Keratinocyte (primary cell): ENCODE measurements around the gene PRDX2. TPM values are rescaled to one million over a fixed set of nuclear protein-coding genes. Genes with fewer than 3 reads are reported as not detected.

Experiments
- DNase-seq: peaks from one replicate; pipeline ENCODE4 v3.0.0-alpha.2; 2011; ENCODE audit warnings: low read depth, missing footprints, low spot score
- FAIRE-seq: peaks from 2 replicates; lab custom pipeline; 2011; peaks lifted over from hg19 to GRCh38; lab: Jason Lieb, UNC
- H2AFZ ChIP-seq: 2 replicates; pipeline ENCODE4 v1.6.0; 2012; ENCODE audit warnings: low read length, control low read depth, inconsistent platforms; ENCODE audit not compliant: control insufficient read depth
- H3K27ac ChIP-seq: 2 replicates; pipeline ENCODE4 v1.5.1; 2011; ENCODE audit warnings: low read length; ENCODE audit not compliant: control insufficient read depth, insufficient read depth
- H3K27me3 ChIP-seq: 3 replicates; pipeline ENCODE4 v1.6.0; 2011; ENCODE audit warnings: low read length; ENCODE audit not compliant: control insufficient read depth, insufficient read depth; ENCODE audit errors: extremely low read depth
- H3K36me3 ChIP-seq, 2 experiments: 2 replicates in 1 of 2; 3 replicates in 1 of 2; pipeline ENCODE4 v1.5.1; 2011; ENCODE audit warnings: low read length in 2 of 2, mild to moderate bottlenecking in 1 of 2; ENCODE audit not compliant: control insufficient read depth in 2 of 2, insufficient read depth in 2 of 2; ENCODE audit errors: extremely low read depth in 1 of 2
- H3K4me1 ChIP-seq: 3 replicates; pipeline ENCODE4 v1.5.1; 2011; ENCODE audit warnings: low read length; ENCODE audit not compliant: control insufficient read depth, insufficient read depth; ENCODE audit errors: extremely low read depth
- H3K4me2 ChIP-seq: 3 replicates; pipeline ENCODE4 v1.6.0; 2011; ENCODE audit warnings: low read depth, low read length; ENCODE audit not compliant: control insufficient read depth, insufficient read depth; ENCODE audit errors: extremely low read depth
- H3K4me3 ChIP-seq, 3 experiments: fragments of 200-600 bp in 1 of 3; sonication (generic) in 1 of 3; 2 replicates in 2 of 3; 3 replicates in 1 of 3; pipeline ENCODE4 v1.5.1; 2011 to 2016; ENCODE audit warnings: low read length in 3 of 3, mild to moderate bottlenecking in 3 of 3, control low read depth in 2 of 3, inconsistent platforms in 1 of 3, low read depth in 1 of 3, mixed read lengths in 1 of 3, mixed run types in 1 of 3, moderate library complexity in 1 of 3; ENCODE audit not compliant: control insufficient read depth in 2 of 3, insufficient read depth in 2 of 3; ENCODE audit errors: extremely low read depth in 1 of 3
- H3K79me2 ChIP-seq: 2 replicates; pipeline ENCODE4 v1.6.0; 2012; ENCODE audit warnings: low read length; ENCODE audit not compliant: control insufficient read depth, insufficient read depth
- H3K9ac ChIP-seq: 3 replicates; pipeline ENCODE4 v1.6.0; 2011; ENCODE audit warnings: low read length; ENCODE audit not compliant: control insufficient read depth, insufficient read depth; ENCODE audit errors: extremely low read depth
- H3K9me1 ChIP-seq: 3 replicates; pipeline ENCODE4 v1.6.0; 2011; ENCODE audit warnings: low read length; ENCODE audit not compliant: control insufficient read depth, insufficient read depth; ENCODE audit errors: extremely low read depth
- H3K9me3 ChIP-seq: 2 replicates; pipeline ENCODE4 v1.5.1; 2012; ENCODE audit warnings: low read depth, low read length; ENCODE audit not compliant: control insufficient read depth
- H4K20me1 ChIP-seq: 3 replicates; pipeline ENCODE4 v1.6.0; 2011; ENCODE audit warnings: low read length; ENCODE audit not compliant: control insufficient read depth, insufficient read depth; ENCODE audit errors: extremely low read depth
- CTCF ChIP-seq, 3 experiments: IDR thresholded peaks in 1 of 3; conservative IDR thresholded peaks in 1 of 3; optimal IDR thresholded peaks in 1 of 3; 2 replicates in 2 of 3; 3 replicates in 1 of 3; pipeline versions ENCODE3 to v1.5.1; 2011; ENCODE audit warnings: low read length in 3 of 3, mild to moderate bottlenecking in 3 of 3, moderate library complexity in 2 of 3, control low read depth in 1 of 3, inconsistent platforms in 1 of 3; ENCODE audit not compliant: insufficient read depth in 2 of 3; ENCODE audit errors: extremely low read depth in 1 of 3
- EZH2 ChIP-seq: IDR thresholded peaks from one replicate; pipeline ENCODE4 v1.6.1; 2012; ENCODE audit warnings: inconsistent platforms, mild to moderate bottlenecking, low read length, moderate library complexity
- dilution Hi-C: fragments of 300-500 bp; cut with MboI; formaldehyde crosslinking; loops from one replicate; pipeline ENCODE4 v1.7.0; 2020; ENCODE audit warnings: low sequenced_read_pairs; ENCODE audit not compliant: extremely low pct_ligation_motif_present
- polyA plus RNA-seq, 5 experiments: library from polyadenylated mRNA; depleted of rRNA in 3 of 5; stranded (reverse) in 3 of 5; stranded (forward) in 1 of 5; unstranded in 1 of 5; fragments of >200 nt; gene quantifications; 1 replicate in 1 of 5; 2 replicates in 3 of 5; 3 replicates in 1 of 5; pipeline versions ENCODE4 v1.2.1 to v1.2.3, GENCODE V29; 2011 to 2012; ENCODE audit warnings: missing spikeins in 2 of 5, low read depth in 1 of 5, low replicate concordance in 1 of 5

PRDX2 gene
- polyA plus RNA-seq, 1 donor (not counting 4 experiments of a cell fraction or from before 2014, with no cell fraction given): 154 TPM

- TF ChIP-seq CTCF (optimal IDR thresholded peaks at IDR 0.05 in 1 of 3, IDR thresholded peaks at IDR 0.05 in 1 of 3, conservative IDR thresholded peaks at IDR 0.05 in 1 of 3; ENCODE audit: extremely low read depth in 1 of 3, insufficient read depth in 2 of 3, low read length in 3 of 3) (peak in 2 of 3 experiments; percentile 87 to 88), EZH2 (no peak)
- dilution Hi-C loops: no loop called here
- no peaks in the 10 kb centered on the region for H3K9me1 ChIP-seq
- H3K4me1 ChIP-seq: no peaks in the 10 kb centered on the region
- H3K27me3 ChIP-seq: no peaks in the 10 kb centered on the region
- peaks cover 4% of the 10 kb centered on the region for H4K20me1 ChIP-seq
- DNase-seq (no peak), FAIRE-seq (peak; percentile 57)
- H3K9ac ChIP-seq: no peak overlapping the region
- peak overlapping the region; percentile 83 for H2AFZ ChIP-seq
- H3K79me2 ChIP-seq: no peaks in the 10 kb centered on the region
- H3K27ac ChIP-seq: no peak overlapping the region
- H3K4me2 ChIP-seq: peak overlapping the region; percentile 70
- H3K4me3 ChIP-seq: peak overlapping the region in 2 of 3 experiments; percentile 53 to 61
- H3K36me3 ChIP-seq: peaks cover 11 to 35% of the 10 kb centered on the region in 2 experiments
- no peaks in the 10 kb centered on the region for H3K9me3 ChIP-seq
These were observed 35.5 kb downstream of the PRDX2 start for GRCh38 chr19:12766051-12766521.

GRCh38 chr19:12764698-12765097 is 36.9 kb downstream of the PRDX2 start:
- FAIRE-seq: no peak
- Histone ChIP-seq H3K4me3 (no peak overlapping the region), H3K9ac (no peak overlapping the region), H3K36me3 (peaks cover 7 to 28% of the 10 kb centered on the region in 2 experiments), H3K4me1 (no peaks in the 10 kb centered on the region), H2AFZ (no peak overlapping the region), H3K79me2 (no peaks in the 10 kb centered on the region), H3K9me3 (no peaks in the 10 kb centered on the region), H3K27me3 (no peaks in the 10 kb centered on the region), H3K27ac (no peak overlapping the region), H3K9me1 (no peaks in the 10 kb centered on the region), H4K20me1 (peaks cover 3% of the 10 kb centered on the region), H3K4me2 (no peak overlapping the region)
- dilution Hi-C loops: no loop called here
- TF ChIP-seq EZH2 (no peak), CTCF (optimal IDR thresholded peaks at IDR 0.05 in 1 of 3, IDR thresholded peaks at IDR 0.05 in 1 of 3, conservative IDR thresholded peaks at IDR 0.05 in 1 of 3; ENCODE audit: extremely low read depth in 1 of 3, insufficient read depth in 2 of 3, low read length in 3 of 3) (no peak)
- DNase-seq: no peak
